Measurements from ENCODE around the gene CCDC183.
"Not testable (repeated sequence)": the region's sequence is repeated elsewhere in the genome, so short reads cannot be mapped to it uniquely, and the experiment has no call there.

The CCDC183 gene

GRCh38 chr9:136835162-136835931, 39.2 kb downstream of the CCDC183 start:
- no peaks in the 10 kb centered on the region for H3K27me3 ChIP-seq
- peaks cover 17 to 22% of the 10 kb centered on the region in 2 experiments for H3K4me1 ChIP-seq (ENCODE audit: control insufficient read depth in 1 of 2, insufficient read depth in 1 of 2, low read depth in 1 of 2, low read length in 1 of 2)
- no peak for TF ChIP-seq CTCF (IDR thresholded peaks at IDR 0.05)
- peaks cover 75% of the 10 kb centered on the region for H3K36me3 ChIP-seq
- H3K9me3 ChIP-seq: no peaks in the 10 kb centered on the region
- H3K4me3 ChIP-seq (ENCODE audit: low read depth in 1 of 2, low read length in 1 of 2): no peak overlapping the region
- no peak overlapping the region for H3K27ac ChIP-seq

- peaks cover 83% of the 10 kb centered on the region for H3K36me3 ChIP-seq
- no peak for TF ChIP-seq CTCF (IDR thresholded peaks at IDR 0.05)
- H3K9me3 ChIP-seq: no peaks in the 10 kb centered on the region
Measured at GRCh38 chr9:136835932-136836904, 40.1 kb downstream of the CCDC183 start.

DNA sequence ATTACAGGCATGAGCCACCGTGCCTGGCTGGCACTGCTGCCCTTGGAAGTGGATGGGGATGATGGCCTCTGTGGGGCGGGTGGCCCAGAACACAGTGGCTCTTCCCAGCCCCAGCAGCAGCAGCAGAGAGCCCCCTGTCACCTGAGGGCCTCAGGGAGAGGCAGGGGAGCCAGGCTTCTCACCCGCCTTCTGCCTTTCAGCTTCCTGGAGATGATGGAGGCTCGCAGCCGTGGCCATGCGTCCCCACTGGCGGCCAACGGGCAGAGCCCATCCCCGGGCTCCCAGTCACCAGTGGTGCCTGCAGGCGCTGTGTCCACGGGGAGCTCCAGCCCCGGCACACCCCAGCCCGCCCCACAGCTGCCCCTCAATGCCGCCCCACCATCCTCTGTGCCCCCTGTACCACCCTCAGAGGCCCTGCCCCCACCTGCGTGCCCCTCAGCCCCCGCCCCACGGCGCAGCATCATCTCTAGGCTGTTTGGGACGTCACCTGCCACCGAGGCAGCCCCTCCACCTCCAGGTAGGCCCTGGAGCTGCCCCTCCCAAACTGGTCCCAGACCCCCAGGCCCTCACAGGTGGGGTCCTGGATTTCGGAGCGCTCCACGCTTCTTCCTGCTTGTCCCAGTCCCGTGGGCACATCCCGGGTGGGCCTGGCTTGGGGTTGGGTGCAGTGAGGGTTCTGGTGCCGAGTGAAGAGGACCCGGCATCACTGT, 41.2 kb downstream of the CCDC183 start:
- TF ChIP-seq CTCF (IDR thresholded peaks at IDR 0.05): no peak
- Histone ChIP-seq H3K27me3 (peaks cover 4% of the 10 kb centered on the region), H3K4me3 (ENCODE audit: low read depth in 1 of 2, low read length in 1 of 2) (no peak overlapping the region), H3K9me3 (no peaks in the 10 kb centered on the region), H3K4me1 (ENCODE audit: control insufficient read depth in 1 of 2, insufficient read depth in 1 of 2, low read depth in 1 of 2, low read length in 1 of 2) (peaks cover 2 to 7% of the 10 kb centered on the region in 2 experiments), H3K27ac (no peak overlapping the region), H3K36me3 (peaks cover 84% of the 10 kb centered on the region)

More at GRCh38 chr9:136835932-136836904, 40.1 kb downstream of the CCDC183 start:
- Histone ChIP-seq H3K27me3 (no peaks in the 10 kb centered on the region), H3K4me1 (ENCODE audit: control insufficient read depth in 1 of 2, insufficient read depth in 1 of 2, low read depth in 1 of 2, low read length in 1 of 2) (peaks cover 9 to 13% of the 10 kb centered on the region in 2 experiments), H3K4me3 (ENCODE audit: low read depth in 1 of 2, low read length in 1 of 2) (no peak overlapping the region), H3K27ac (no peak overlapping the region)

GRCh38 chr9:136837856-136838277, 41.7 kb downstream of the CCDC183 start:
- not testable (repeated sequence) for H3K4me1 ChIP-seq (ENCODE audit: control insufficient read depth in 1 of 2, insufficient read depth in 1 of 2, low read depth in 1 of 2, low read length in 1 of 2); H3K27me3 ChIP-seq; H3K27ac ChIP-seq; H3K4me3 ChIP-seq (ENCODE audit: low read depth in 1 of 2, low read length in 1 of 2); H3K9me3 ChIP-seq
- peaks cover 78% of the 10 kb centered on the region for H3K36me3 ChIP-seq

DNA sequence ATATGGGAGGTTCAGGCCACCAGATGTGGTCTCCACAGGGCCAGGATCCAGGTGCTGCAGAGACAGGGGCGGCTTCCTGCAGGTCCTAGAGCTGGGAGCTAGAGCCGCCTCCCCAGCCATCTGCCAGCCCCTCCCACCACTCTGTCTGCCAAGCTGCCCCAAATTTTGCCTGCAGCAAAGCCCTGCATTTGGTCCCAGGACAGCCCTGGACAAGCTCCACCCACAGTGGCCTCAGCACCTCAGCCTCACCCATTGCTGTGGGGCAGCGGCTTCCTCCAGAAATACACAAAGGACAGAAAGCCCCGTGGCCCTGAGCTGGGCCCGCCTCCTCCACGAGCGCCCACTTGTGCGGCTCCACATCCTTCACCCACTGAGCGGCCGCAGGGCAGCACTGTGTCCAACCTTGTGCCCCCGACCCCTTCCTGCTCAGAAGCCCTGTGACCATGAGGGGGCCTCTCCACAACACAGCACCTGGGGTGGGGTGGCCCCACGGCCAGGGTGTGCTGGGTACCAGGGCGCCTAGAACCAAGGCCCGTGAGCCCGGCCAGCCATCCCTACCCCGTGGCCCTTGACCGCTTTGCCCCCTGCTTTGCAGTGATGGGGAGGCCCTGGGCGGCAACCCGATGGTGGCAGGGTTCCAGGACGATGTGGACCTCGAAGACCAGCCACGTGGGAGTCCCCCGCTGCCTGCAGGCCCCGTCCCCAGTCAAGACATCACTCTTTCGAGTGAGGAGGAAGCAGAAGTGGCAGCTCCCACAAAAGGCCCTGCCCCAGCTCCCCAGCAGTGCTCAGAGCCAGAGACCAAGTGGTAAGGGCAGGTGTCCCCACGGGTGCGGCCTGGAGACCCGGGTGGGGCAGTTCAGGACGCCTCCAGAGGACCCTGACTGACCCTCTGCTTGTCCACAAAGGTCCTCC, 42.4 kb downstream of the CCDC183 start:
- H3K36me3 ChIP-seq: peaks cover 71% of the 10 kb centered on the region
- H3K27me3 ChIP-seq: peaks cover 17% of the 10 kb centered on the region
- TF ChIP-seq CTCF (IDR thresholded peaks at IDR 0.05): no peak
- H3K4me3 ChIP-seq (ENCODE audit: low read depth in 1 of 2, low read length in 1 of 2): no peak overlapping the region
- peaks cover 11 to 16% of the 10 kb centered on the region in 2 experiments for H3K4me1 ChIP-seq (ENCODE audit: control insufficient read depth in 1 of 2, insufficient read depth in 1 of 2, low read depth in 1 of 2, low read length in 1 of 2)
- H3K9me3 ChIP-seq: no peaks in the 10 kb centered on the region
- H3K27ac ChIP-seq: no peak overlapping the region
